NCI-H2171 treated with DMSO at 0.1 percent for 48 hours (cell line): ENCODE results near the gene PPA2.
"Not testable (repeated sequence)": the region's sequence is repeated elsewhere in the genome, so short reads cannot be mapped to it uniquely, and the experiment has no call there.

Experiments used
- DNase-seq: peaks from one replicate; lab custom pipeline; 2025; lab: John Stamatoyannopoulos, UW

The PPA2 gene

GRCh38 chr4:105473324-105474098 lies at the start of gene PPA2:
Gene PPA2 (minus strand): TSS chr4:105474062. CDS start chr4:105474050, 12 bp downstream.
- DNase-seq, result peak; percentile 58

GRCh38 chr4:105520819-105521790 lies 47.2 kb upstream of the PPA2 start:
- DNase-seq, result peak; percentile 2

DNA sequence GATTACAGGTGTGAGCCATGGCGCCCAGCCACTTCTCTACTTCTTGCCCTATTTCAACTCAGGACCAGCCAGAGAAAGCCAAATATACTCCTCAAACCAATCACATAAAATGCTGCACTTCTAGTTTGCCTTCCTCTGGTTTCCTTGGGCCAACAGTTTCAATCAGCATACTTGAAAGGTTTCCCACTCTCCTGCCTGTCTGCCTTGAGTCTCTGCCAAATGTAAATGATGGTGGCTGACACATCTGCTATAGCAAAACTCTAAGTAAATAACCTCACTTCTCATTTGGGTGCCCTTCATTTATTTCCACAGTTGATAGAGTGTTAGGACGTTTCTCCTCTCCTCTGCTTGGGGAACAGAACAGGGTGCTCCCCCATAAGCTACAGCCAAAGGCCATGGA lies 36.4 kb upstream of the PPA2 start:
- no peak for DNase-seq

- no peak for DNase-seq
Observed at GRCh38 chr4:105509714-105510113, 35.9 kb upstream of the PPA2 start.

DNA sequence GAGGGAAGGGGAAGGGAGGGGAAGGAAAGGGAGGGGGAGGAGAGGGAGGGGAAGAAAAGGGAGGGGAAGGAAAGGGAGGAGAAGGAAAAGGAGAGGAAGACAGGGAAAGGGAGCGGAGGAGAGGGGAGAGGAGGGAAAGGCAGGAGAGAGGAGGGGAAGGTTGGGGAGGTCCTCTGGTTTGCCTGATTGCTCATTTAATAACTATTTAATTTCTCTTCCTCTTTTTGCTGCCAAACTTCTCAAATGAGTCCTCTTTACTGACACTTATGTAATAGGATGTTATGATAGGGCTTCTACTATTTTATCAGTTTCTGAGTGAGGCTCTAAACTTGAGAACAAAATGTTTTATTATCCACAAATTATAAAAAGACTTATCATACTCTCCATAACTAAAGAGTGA lies 35.4 kb upstream of the PPA2 start:
- no peak for DNase-seq

- no peak for DNase-seq
Observed at GRCh38 chr4:105504744-105505143, 30.9 kb upstream of the PPA2 start.

DNA sequence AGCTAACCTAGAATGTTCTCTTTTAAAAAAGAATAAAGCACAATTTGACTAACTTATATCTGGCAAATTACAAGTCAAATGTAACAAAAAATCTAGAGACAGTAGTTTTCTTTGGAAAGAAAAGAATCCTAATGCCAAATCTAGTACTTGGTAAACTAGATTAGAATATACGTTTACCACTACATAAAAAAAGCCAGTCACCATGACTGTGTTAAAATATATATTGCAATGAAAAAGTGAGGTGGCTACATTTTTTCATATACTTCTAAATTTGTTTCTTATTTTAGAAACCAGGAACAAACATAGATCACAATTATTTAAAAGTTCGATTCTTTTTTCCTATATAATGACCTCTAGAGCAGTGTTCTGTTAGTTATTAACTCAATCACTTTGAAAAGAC lies 29.6 kb upstream of the PPA2 start:
- DNase-seq, result no peak

GRCh38 chr4:105496899-105497298 lies 23.0 kb upstream of the PPA2 start:
- no peak for DNase-seq

DNA sequence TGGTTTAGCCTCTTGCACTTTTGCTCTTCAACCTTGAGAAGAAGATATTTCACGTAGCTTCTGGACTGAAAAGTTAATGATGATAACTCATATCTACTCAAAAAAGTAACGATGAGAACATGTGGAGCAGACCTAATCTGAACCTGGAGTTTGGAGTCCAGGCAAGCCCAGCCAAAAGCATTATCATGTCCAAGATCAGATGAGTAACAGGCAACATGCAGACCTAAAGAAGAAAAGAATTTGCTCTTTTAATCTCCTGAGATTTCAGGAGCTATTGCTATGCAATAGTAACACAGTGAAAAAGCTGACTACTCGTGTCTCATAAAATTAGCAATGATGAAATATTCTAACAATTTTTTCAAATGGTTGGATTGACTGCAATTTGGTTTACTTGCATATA lies 21.8 kb upstream of the PPA2 start:
- no peak for DNase-seq

- no peak for DNase-seq
Observed at GRCh38 chr4:105490523-105490922, 16.7 kb upstream of the PPA2 start.

GRCh38 chr4:105483840-105484239 lies 10.0 kb upstream of the PPA2 start:
- no peak for DNase-seq

DNA sequence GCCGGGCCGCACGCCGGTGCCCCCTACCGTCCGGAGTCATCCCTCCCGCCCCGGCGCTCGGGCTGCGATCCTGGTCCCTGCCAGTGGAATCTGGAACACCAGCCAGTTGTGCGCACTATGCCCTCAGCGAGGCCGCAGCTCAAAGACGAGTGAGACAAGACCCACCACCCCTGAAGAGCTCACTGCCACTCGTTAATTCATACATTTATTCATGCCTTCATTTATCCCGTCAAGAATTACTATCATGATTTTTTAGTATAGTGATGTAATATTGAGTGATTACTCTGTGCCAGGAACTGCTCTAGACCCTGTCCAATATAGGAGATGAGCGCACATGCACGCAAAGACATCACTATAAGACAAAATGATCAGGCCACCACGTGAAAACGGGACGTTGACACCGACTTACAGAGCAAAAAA lies 247 bp upstream of the PPA2 start:
- no peak for DNase-seq

GRCh38 chr4:105472871-105473323 lies 965 bp downstream of the PPA2 start:
- DNase-seq, result no peak

DNA sequence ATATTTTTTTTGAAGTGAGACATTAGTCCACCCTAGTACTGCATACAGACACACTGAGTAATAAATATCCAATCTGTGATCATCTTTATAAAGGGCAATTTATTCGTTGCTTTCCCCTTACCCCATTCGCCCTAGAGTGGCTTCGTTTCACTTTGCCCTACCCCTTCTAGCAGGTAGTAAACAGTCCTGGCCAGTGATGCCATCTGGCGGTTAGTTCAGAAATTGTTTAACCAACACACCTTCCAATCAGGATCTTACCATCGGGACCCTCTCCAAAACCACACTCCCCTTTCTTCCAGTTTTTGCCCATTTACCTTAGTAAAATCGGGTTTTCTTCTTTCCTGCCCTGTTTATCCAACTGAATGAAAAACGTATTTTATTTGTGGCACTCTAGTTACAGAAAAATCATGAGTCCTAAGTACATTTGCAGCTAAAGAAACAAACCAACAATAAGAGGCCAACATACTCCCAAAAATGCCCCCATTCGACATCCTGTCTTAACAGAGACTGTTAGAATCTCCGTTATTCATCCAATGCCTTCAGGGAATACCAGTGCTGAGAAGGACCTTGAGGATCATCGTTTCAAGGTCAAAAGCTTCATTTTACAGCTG lies 2.2 kb downstream of the PPA2 start:
- DNase-seq, result peak; percentile 50

- DNase-seq, result no peak
Observed at GRCh38 chr4:105470766-105471165, 3.1 kb downstream of the PPA2 start.

DNA sequence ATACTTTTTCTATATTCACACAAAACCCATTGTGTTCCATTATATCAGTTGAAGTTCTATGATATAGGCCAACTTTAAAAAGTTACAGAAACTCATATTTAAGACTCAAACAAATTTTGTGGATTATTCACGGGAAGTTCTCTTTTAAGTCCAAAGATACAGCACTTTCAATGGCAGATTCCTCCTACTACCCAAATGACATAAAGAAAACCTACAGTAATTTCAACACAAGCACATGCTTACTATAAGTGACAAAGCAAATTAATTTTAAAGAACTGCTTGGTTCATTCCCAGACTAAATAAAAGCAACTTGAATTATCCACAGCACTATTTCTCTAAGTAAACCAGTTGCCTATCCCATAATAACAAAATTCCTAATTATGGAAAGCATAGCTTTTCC lies 4.1 kb downstream of the PPA2 start:
- DNase-seq, result no peak

- no peak for DNase-seq
Observed at GRCh38 chr4:105466580-105466979, 7.3 kb downstream of the PPA2 start.

- DNase-seq, result not testable (repeated sequence)
Observed at GRCh38 chr4:105464563-105464962, 9.3 kb downstream of the PPA2 start.

GRCh38 chr4:105462576-105462975 lies 11.3 kb downstream of the PPA2 start:
- no peak for DNase-seq

DNA sequence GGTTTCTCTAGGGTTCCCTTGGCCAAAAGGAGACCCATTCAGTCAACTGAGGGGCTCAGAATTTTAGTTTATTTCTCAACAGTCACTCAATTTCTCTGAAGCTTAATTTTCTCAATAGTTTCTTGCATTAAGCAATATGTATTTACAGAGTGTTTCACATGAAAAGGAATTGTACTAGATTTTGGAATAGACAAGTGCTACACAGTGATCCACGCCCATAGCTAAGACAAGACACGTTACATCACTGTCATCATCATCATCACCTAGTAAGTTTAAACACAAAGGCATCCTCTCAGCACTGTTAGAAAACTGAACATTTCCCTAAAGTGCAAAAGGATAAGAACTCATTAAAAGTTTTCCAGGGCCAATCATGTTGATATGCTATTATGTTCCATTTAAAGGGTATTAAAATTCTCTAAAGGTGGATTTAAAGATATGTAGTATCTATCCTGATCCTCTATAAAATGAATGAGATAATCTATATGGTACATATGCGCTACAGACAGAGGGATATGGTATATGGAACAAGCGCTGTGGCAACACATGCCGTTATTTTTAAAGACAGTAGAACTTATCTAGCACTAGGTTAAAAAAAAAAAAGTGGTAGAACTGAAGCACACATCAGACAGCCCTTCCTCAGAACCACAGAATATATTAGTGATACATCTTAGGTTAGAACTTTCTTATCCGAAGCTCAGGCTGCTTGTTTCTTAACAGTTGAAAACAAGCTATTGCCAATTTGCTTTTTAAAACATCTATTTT lies 12.1 kb downstream of the PPA2 start:
- no peak for DNase-seq

DNA sequence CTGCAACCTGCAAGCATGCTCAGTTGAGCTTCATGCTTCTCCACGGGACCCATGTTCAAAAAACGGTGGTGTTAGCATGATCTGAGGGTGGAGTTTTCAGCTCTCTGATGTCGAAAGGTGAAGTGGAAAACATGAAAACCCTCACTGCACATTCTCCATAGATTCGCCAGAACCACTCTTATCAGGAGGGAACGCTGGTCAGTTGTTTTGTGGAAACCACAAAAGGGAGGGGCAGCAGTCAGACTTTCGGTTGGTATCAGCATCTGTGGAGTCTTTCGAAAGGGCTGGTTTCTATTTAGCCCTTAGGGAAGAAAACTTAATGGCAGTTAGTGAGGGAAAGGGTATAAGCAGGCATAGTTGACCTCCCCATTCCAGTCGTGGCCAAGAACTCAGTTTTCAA lies 12.6 kb downstream of the PPA2 start:
- DNase-seq, result no peak

GRCh38 chr4:105460306-105460705 lies 13.6 kb downstream of the PPA2 start:
- DNase-seq, result no peak
